SK-N-SH (cell line): ENCODE results near the gene AIF1.

Experiments used
- GATA2 ChIP-seq: sonication (generic); formaldehyde crosslinking; IDR thresholded peaks from 2 replicates; pipeline ENCODE4 v1.5.0; 2020; ENCODE audit warnings: mild to moderate bottlenecking, missing genetic modification reagents
- POLR2AphosphoS5 ChIP-seq: IDR thresholded peaks from 2 replicates; pipeline ENCODE4 v1.6.1; 2012; ENCODE audit warnings: low read depth, low read length
- RCOR1 ChIP-seq: fragments of 150-350 bp; IDR thresholded peaks from 2 replicates; pipeline ENCODE4 v1.6.1; 2017; ENCODE audit warnings: antibody characterized with exemption, low read length
- RFX5 ChIP-seq: IDR thresholded peaks from 2 replicates; pipeline ENCODE4 v1.6.1; 2012; ENCODE audit warnings: mild to moderate bottlenecking, improper control_type of control experiment, low read length
- YY1 ChIP-seq: IDR thresholded peaks from 2 replicates; pipeline ENCODE4 v1.4.0; 2012; ENCODE audit warnings: low read depth, mild to moderate bottlenecking
- TF ChIP-seq, protein P1 (sequence below): fragments of 200-600 bp; sonication (generic); IDR thresholded peaks from 2 replicates; pipeline ENCODE4 v1.6.1; 2017; ENCODE audit warnings: antibody characterized with exemption, mild to moderate bottlenecking, moderate library complexity
- TF ChIP-seq, protein P2 (sequence below): fragments of 150-350 bp; IDR thresholded peaks from 2 replicates; pipeline ENCODE4 v1.6.1; 2016; ENCODE audit warnings: mild to moderate bottlenecking, low read depth, low read length
- TF ChIP-seq, protein P3 (sequence below): IDR thresholded peaks from 2 replicates; pipeline ENCODE4 v1.4.0; 2012; ENCODE audit warnings: low read depth, borderline replicate concordance
- TF ChIP-seq, protein P4 (sequence below): IDR thresholded peaks from 2 replicates; pipeline ENCODE4 v1.4.0; 2012; ENCODE audit warnings: low read depth

DNA sequence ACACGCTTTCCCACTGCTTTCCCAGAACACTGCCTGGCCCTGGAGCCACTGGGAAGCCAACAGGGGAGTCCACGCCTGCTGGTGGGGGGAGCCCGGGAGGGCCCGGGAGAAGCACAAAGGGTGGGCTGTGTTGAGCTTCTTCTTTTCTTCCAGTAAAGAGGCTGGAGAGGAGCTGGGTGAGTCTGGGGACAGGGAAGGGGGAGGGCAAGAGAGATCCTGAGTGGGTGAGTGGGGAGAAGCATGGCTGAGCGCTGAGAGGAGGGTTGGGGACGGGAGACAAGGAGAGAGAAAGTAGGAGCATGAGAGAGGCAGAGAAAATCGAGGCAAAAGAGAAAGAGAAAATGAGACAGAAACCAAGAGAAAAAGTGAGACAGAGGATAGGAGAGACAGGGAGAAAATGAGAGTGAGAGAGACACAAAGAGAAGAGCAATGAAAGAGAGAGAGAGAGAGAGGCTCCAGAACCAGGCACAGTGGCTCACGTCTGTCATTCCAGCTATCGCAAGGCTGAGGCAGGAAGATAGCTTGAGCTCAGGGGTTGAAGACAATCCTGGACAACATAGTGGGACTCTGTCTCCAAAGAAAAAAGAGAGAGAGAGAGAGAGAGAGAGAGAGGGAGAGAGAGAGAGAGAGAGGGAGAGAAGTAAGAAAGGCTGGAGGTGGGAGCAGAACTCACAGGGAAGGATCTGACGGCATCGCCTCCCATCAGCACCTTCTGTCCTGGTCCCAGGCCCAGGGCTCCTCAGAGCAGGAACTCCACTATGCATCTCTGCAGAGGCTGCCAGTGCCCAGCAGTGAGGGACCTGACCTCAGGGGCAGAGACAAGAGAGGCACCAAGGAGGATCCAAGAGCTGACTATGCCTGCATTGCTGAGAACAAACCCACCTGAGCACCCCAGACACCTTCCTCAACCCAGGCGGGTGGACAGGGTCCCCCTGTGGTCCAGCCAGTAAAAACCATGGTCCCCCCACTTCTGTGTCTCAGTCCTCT, 26.9 kb upstream of the AIF1 start:
- TF ChIP-seq, protein P1, sequence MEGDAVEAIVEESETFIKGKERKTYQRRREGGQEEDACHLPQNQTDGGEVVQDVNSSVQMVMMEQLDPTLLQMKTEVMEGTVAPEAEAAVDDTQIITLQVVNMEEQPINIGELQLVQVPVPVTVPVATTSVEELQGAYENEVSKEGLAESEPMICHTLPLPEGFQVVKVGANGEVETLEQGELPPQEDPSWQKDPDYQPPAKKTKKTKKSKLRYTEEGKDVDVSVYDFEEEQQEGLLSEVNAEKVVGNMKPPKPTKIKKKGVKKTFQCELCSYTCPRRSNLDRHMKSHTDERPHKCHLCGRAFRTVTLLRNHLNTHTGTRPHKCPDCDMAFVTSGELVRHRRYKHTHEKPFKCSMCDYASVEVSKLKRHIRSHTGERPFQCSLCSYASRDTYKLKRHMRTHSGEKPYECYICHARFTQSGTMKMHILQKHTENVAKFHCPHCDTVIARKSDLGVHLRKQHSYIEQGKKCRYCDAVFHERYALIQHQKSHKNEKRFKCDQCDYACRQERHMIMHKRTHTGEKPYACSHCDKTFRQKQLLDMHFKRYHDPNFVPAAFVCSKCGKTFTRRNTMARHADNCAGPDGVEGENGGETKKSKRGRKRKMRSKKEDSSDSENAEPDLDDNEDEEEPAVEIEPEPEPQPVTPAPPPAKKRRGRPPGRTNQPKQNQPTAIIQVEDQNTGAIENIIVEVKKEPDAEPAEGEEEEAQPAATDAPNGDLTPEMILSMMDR = no peak
- TF ChIP-seq, protein P2, sequence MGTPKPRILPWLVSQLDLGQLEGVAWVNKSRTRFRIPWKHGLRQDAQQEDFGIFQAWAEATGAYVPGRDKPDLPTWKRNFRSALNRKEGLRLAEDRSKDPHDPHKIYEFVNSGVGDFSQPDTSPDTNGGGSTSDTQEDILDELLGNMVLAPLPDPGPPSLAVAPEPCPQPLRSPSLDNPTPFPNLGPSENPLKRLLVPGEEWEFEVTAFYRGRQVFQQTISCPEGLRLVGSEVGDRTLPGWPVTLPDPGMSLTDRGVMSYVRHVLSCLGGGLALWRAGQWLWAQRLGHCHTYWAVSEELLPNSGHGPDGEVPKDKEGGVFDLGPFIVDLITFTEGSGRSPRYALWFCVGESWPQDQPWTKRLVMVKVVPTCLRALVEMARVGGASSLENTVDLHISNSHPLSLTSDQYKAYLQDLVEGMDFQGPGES = no peak
- TF ChIP-seq GATA2 = no peak
- TF ChIP-seq POLR2AphosphoS5 = no peak
- no peak for TF ChIP-seq RCOR1
- TF ChIP-seq, protein P3, sequence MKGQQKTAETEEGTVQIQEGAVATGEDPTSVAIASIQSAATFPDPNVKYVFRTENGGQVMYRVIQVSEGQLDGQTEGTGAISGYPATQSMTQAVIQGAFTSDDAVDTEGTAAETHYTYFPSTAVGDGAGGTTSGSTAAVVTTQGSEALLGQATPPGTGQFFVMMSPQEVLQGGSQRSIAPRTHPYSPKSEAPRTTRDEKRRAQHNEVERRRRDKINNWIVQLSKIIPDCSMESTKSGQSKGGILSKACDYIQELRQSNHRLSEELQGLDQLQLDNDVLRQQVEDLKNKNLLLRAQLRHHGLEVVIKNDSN = no peak
- TF ChIP-seq, protein P4, sequence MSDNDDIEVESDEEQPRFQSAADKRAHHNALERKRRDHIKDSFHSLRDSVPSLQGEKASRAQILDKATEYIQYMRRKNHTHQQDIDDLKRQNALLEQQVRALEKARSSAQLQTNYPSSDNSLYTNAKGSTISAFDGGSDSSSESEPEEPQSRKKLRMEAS = no peak
- TF ChIP-seq YY1 = no peak
- TF ChIP-seq RFX5 = no peak
